HG02970 (cell line): ENCODE measurements around the gene PLP2.

Source experiments
- ATAC-seq: cut with Tn5 transposase; IDR thresholded peaks from one replicate; pipeline ENCODE4 v1.9.1; 2021; ENCODE audit warnings: mild to moderate bottlenecking, moderate library complexity, moderate number of reproducible peaks; ENCODE audit not compliant: unreplicated experiment, low FRiP score

The PLP2 gene

DNA sequence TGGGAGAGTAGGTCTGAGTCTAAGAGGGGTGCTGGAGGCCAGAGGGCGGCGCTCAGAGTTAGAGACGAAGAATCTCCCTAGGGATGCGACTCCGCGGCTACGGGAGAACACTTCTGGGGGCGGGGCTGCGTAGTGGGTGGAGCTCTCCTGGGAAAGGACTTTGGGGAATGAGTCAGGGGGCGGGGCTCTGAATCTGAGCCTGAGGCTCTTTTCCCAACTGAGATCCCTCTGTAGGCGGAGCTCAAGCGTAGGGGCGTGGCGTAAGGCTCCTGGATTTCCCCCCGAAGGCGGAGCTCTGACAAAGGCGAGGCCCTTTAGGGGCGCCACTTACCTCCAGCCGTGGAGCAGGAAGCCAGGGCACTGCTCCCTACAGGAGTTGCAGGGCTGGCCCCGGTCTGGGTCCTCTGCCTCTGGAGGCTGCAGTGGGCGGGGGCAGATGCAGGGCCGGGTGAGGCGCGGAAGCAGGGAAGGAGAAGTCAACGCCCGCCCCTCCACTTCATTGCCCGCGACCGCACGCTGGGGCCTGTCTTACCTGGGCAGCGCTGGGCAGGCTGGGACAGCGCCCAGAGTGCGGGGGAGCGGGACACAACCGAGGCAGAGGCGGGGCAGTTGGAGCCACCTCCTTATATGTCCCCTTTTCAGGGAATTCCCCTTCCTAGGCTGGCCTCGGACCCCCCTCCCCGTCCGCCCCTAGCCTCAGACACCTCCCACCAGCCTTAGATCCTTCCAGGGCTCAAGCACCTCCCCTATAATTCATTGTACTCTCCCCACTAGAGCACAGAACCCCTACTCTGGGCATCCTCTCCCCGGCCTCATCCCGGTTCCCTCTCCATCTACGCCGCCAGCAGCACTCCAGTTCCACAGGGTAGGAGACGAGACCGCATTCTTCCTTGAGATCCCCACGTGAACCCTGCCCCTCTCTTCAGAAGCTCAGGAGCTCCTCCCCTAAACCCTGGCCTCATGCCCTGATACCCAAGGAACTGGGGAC is 12.9 kb downstream of the PLP2 start:
- ATAC-seq = no peak

DNA sequence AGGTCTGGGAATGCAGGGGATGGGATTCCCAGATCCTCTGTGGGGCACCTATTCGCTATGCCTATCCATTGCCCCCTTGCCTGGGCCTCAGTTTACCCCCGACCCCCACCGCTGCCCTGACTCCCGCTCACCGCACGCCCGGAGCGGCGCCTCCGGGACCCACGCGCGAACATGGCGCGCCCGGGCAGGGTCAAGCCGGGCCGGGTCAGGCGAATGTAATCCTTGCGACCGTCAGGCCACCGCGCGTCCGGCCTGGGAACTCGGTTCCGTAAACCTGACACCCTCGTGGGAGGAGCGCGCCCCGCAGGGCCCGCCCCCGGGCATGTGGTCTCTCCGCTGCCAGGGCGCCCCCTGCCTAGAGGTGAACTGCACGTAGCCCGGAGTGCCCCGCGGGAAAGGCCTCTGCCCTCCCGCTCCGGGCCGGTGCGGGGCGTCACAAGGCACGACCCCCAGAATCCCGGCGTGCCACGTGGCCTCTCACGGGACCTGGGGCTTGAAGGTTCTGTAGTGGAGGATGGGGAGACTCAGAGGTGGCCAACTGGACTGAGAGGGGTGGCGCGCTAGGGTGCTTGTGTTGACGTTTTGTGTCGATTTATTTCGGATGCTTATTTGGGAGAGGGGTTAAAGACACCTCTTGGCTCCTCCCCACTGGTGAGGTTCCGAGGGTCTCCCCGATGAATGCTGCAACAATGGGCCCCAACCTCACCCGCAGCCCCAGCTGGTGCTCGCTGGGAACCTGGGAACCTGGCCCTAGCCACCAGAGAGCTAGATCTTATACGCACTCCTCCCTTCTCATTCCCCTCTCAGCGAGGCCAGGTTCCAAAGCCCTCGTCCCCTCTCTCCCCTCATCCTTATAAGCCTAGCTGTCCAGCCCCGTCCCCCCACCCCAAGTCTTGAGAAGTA is 14.7 kb downstream of the PLP2 start, which contains the start of gene PRICKLE3:
Gene PRICKLE3 (minus strand): TSS at position 249 of the 903 bp plus-strand sequence. CDS start 76 bp downstream, at position 173.
- no peak for ATAC-seq

DNA sequence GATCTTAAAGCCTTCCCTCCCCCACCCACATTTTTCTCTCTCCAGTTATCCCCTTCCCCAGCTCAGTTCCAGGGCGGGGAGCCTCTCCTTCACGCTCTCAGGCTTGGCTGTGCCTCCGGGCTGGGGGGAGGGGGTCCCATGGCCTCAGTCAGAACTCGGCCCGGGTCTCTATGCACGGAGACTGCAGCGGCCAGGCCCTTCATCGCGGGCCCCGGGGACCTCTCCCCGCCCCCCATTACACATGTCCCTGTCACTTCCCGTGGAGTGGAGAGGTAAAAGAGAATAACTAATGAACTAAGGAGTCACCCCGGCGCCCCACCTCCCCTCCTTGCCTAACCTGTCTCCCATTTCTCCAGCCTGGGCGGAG is 15.3 kb downstream of the PLP2 start:
- no peak for ATAC-seq

DNA sequence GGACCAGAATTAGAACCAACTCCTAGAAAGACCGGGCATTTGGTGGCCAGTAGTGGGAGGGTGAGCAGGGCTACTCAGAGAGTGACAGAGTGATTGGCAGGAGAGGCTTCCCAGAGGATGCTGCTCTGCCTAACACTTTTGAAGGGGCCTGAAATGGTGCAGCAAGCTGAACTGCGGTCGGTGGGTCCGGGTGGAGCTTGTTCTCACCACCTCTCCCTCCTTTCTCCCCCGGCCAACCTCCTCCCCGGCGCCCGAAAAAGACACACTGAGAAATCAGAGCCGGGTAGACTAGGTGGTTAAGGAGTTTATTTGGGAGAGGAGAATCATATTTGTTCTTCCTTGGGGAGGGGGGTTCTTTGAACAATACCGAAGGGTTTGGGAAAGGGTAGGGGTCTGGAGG is 15.8 kb downstream of the PLP2 start:
- no peak for ATAC-seq

DNA sequence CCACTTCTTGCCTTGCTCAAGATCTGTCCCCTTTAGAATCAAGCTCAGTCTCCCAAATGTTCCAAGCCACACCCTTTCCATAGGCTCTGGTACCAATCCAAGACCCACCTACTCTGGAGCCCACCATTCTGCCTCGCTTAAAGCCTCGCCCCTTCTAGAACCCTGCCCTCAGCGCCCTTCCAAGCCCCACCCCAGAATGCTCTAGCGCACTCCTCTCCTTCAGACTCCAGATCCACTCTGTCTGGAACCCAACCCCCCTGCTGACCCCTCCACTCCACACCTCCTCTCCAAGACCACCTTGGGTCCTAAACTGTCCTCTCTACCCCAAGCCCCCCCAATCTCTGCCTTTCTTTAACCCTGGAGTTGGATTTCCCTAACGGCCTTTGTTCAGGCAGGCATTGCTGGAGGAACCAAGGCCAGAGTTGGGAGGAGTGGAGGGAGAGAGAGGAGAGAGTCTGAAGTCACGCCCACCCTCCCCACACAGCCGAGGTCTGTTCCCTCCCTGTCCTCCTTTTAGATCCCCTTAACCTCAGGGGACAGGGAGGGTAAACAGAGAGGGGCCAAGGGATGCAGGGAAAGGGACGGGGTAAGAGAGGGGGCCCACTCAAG is 16.9 kb downstream of the PLP2 start:
- ATAC-seq = no peak

DNA sequence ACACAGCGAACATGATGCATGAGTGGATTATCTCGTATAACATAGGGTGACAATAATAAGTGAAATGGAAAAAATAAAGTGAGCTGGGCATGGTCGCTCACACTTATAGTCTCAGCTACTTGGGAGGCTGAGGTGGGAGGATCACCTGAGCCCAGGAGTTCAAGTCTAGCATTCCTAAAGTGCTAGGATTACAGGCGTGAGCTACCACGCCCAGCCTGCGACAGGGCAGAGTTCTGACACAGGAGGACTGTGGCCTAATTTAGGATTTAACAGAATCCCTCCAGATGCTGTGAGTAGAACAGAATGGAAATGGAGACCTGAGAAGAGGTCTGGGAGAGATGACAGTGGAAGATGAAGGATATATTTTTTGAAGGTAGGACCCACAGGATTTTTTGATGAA is 17.9 kb downstream of the PLP2 start:
- ATAC-seq = no peak

DNA sequence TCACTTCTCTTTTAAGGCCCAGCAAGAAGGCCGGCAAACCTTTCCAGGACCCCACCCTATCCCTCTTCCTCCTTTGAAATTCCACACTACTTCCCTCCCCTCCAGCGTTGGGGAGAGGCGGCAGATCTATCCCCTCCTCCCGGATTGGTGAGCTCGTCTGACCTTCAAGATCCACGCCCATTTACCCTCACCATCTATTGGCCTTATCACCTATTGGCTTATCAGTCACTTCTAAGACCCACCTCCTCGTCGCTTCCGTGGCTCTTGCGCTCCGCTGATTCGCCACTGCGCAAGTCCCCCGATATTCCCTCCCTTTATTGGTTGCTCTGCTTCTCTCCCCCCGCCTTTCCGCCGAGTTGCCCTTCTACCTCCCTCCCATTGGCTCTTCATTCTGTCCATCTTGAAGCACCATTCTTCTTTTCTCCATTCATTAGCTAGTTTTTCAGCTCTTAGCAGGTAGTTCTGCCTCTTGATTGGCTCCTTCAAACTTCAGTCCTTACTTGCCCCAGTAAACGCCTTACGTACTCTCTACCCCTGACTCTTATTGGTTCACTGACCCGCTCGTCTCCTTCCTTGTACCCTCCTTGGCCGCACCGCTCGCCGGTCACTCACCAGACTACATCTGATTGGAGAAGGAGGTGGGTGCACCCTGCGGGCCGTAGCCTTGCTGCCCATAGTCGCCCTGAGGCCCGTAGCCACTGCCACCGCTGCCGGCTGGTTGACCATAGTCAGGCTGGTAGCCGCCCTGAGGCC is 19.3 kb downstream of the PLP2 start:
- peak; percentile 89 for ATAC-seq

DNA sequence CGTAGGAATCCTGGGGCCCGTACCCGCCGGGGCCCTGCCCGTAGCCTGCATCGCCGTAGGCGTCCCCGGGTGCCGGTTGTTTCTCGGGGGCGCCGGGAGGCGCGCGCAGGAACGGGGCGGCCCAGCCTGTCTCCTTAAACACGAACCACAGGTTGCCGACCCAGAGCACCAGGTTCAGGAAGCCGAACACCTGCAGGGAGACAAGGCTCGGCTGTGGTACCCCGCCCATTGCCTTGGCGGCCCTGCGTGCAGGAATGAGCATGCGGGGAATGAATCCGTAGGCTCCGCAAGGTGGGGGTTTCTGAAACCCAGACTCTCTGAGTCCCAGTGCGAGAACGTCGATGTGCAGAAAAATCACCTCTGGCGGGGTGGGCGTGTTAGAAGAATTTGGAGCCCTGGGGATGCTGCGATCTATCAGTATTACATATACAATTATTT is 19.9 kb downstream of the PLP2 start:
- ATAC-seq = no peak

DNA sequence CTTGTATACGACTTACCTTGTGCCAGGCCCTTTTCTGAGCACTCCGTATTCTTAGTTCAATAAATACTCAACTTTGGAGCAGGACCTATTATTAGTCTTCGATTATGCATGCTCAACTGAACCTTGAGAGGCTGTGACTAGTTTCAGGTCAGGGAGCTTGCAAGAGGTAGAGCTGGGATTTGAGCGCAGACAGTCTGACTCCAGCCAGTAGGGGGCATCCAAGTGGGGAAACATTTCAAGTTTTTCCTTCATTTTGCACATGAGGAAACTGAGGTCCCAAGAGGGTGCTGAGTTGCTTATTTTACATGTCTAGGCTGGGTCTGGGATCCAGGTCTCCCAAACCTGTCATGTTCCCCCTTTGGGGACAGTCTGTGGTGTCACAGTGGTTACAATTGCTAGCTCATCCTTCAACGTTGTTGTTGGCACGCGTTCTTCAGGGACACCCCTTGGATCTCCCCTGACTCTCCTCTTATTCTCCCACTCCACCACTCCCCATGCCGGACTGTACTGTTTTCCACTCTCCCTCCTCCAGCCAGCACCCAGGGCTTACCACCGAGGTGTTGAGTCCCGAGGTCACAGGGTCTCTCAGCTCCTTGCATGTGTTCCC is 21.1 kb downstream of the PLP2 start:
- no peak for ATAC-seq

DNA sequence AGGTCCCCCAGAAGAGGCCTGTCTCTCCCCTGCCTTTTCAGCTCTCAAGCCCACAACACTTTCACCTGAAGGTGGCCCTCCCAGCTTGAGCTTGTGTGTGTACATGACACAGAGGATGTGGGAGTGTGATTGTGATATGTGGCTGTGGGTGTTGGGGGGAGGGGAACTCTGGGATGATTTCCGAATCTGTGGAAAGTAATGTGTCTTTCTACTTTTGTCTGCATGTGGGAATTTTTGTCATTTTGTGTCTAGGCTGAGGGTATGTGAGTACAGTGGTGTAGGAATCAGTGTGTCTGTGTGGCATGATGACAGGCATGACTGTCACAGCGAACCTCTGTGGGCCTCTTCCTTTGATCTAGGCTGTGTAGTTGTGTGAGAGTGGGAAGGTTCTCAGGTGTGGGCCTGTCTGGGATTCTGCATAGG is 21.9 kb downstream of the PLP2 start:
- no peak for ATAC-seq

DNA sequence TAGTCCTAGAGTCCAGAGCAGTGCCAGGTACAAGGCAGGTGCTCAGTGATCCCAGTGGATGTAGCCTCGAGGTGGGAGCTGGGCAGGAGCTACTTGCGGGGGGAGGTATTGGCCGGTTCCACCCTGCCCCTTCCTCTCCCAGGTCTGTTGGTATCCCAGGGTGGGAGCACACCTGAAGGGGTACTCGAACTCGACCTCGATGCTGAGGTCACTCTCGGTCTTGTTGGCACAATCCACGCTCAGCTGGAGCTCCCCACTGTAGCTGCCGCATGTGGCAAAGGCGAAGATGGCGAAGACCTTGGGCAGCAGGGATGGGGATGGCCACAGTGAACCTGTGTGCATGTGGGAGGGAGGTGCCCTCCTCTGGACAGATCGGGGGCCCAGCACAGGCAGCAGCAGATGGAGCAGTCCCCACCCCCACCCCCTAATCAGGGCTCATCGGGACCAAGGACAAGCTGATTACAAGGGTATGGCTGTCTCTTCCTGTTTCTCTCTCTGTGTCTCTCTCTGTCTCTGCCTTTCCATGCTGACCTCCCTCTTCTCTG is 25.9 kb downstream of the PLP2 start:
- no peak for ATAC-seq

DNA sequence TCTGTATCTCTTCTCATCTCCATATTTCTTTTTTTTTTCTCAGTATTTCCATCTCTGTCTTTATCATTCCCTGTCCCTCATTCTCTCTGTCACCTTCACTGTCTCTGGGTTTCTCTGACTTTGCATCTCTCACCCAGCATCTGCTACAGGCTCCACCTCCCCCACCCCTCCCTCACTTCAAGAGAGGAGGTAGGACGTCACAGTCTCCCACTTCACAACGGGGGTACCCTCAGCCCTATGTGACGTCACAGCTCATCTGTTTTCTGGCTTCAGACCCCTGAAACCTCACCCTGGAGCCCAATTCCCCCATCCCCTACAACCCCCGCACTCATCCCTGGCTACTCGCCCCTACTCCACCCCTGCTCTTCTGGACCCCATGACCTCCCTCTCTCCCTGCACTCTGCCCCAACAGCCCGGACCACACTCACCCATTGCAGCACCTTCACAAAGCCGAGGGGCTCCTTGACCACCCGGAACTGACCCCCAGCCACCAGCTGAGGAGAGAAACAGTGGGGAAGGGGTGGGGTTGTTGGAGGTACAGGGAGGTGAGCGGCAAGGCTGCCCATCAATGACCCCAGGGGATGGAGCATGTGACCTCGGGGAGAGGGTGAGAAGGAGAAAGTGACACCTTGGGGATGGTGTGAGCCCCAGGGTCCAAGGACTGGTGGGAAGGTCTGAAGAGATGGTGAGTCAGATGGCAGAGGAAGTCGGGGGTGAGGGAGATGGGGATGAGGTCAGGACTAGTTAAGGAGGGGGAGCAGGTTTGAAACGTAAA is 27.0 kb downstream of the PLP2 start:
- no peak for ATAC-seq

DNA sequence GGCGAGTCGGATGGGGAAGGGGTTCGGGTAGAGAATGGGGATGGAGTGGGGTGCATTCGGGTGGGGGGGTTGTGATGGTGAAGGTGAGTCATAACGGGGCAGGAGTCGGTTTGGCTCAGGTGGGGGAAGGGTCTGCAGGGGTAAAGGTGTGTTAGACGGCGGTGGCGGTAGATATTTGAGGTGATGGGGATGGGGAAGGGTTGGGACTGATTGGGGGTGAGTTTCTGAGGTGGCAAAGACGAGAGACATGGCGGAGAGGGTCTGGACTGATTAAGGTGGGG is 27.6 kb downstream of the PLP2 start:
- ATAC-seq = no peak

DNA sequence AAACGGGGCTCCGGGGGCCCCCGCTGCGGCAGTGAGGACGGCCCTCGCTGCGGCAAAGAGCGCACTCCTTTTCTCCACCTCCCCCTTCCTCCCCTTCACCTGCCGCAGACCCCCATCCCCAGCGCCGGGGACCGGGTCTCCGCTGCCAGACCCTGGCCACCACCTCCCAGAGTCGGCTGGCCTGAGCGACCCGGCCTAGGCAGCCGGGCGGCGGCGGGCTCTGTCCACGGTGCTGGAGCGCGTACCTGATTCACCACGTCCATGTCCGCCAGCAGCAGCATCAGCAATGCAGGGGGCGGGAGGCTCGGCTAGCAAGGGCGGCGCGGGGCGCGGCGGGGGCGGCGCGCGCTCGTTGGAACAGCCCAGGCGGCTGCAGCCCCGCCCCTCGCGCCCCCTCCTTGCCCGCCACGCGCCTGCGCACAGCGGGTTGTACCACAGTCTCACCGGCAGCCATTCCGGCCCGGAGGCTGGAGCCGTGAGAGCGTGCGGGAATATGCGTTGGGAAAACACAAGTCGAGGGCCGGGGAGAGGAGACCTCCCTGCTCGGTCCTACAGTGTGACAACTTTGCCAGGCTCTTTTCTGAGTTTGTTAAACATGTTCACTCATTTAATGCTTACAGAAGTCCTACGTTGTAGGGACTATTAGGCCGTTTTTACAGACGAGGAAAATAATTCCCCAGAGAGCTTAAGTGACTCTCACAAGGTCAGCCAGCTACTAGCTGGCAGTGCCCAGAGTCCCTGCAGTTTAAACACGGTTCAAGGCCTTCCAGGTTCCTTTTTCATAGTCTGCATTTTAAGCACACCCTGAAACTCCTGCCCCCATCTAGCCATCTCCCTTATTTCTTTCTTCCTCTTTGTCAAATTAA is 28.4 kb downstream of the PLP2 start, which contains the start of gene SYP:
Gene SYP (minus strand): TSS at position 288 of the 866 bp plus-strand sequence. CDS start 7 bp downstream, at position 281.
- ATAC-seq = peak; percentile 57

DNA sequence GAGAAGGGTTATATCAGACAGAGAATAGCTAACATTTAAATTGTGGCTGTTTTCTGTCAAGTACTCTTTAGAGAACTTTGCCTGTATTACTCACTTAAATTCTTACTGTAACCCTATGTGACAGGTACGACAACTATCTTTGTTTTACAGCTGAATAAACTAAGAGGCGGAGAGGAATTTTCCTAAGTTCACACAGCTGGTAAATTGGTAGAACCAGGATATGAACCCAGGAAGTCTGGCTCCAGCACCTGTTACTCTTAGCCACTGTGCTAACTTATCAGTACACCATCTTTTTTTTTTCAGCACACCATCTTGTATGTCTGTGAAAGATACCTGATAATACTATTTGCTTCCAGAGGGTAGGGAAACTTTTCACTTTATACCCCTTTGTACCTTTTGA is 30.3 kb downstream of the PLP2 start:
- ATAC-seq = no peak

DNA sequence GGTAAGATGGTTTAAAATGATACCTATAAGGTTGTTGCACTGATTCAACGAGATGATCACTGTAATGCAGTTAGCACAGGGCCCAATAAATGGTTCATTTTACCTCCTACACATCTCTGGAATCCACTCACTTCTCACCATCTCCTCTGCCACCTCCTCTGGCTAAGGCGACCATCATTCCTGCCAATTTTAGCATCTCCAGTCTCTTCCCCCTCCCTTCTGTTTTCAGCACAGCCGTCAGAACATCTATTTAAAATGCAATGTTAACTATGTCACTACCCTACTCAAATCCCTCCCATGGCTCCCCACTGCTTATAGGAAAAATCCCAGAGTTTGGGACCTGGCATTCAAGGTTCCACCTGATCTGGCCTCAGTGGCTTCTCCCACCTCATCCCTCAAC is 31.8 kb downstream of the PLP2 start:
- no peak for ATAC-seq

DNA sequence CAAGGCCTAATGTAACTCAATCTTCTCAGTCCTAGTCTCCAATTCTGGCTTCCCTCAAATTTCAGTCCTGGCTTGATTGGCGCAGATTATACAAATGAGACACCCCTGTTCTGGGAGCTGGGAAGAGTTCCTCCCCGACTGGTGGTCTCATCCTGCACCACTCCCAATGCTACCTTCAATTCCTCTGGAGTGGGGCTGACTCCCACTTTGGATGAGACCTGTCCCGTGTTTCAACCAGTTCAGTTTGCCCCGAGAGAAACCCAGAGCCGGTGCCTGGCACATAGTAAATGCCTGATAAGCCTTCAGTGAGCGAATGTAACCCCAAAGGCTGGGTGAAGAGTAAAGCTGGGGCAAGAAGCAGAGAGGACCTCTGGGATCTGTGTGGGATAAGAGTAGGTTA is 32.3 kb downstream of the PLP2 start:
- ATAC-seq = no peak

DNA sequence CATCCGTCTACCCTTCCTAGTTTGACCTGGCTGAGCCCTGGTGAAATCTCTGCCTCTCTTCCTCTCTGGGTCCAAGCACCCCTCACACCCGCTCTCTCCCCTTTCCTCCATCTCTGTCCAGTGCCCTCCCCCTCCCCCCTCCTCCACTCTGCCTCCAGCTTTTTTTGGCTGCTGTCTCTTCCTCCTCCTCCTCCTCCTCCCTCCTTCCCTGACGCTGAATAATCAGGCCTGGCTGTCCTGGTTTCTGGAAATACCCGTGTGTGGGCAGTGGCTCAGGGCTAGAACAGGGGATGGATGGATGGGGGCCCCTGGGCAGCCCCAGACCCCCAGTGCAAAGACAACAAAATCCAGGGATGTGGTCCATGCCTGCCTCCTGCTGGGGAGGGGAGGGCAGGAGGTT is 33.0 kb downstream of the PLP2 start:
- no peak for ATAC-seq
